BLaER1 (cell line): Measurements from ENCODE around the gene NCOA6.

Experiments used
- H3K27ac ChIP-seq: shearing (Covaris generic); formaldehyde crosslinking; 2 replicates; pipeline ENCODE4 v1.8.1; 2022
- H3K27me3 ChIP-seq: shearing (Covaris generic); formaldehyde crosslinking; 2 replicates; pipeline ENCODE4 v1.8.1; 2022
- H3K36me3 ChIP-seq: shearing (Covaris generic); formaldehyde crosslinking; 2 replicates; pipeline ENCODE4 v1.8.1; 2022
- H3K4me1 ChIP-seq: shearing (Covaris generic); formaldehyde crosslinking; 2 replicates; pipeline ENCODE4 v1.8.1; 2022
- H3K4me2 ChIP-seq: shearing (Covaris generic); formaldehyde crosslinking; 2 replicates; pipeline ENCODE4 v1.8.1; 2022
- H3K4me3 ChIP-seq: shearing (Covaris generic); formaldehyde crosslinking; 2 replicates; pipeline ENCODE4 v1.8.1; 2022
- H3K9ac ChIP-seq: shearing (Covaris generic); formaldehyde crosslinking; 2 replicates; pipeline ENCODE4 v1.8.1; 2022
- H3K9me3 ChIP-seq: shearing (Covaris generic); formaldehyde crosslinking; 2 replicates; pipeline ENCODE4 v1.8.1; 2022
- H4K20me1 ChIP-seq: shearing (Covaris generic); formaldehyde crosslinking; 2 replicates; pipeline ENCODE4 v1.8.1; 2022
- Cebpa-rat ChIP-seq: shearing (Covaris generic); IDR thresholded peaks from 2 replicates; pipeline ENCODE4 v1.8.1; 2022

NCOA6 gene

DNA sequence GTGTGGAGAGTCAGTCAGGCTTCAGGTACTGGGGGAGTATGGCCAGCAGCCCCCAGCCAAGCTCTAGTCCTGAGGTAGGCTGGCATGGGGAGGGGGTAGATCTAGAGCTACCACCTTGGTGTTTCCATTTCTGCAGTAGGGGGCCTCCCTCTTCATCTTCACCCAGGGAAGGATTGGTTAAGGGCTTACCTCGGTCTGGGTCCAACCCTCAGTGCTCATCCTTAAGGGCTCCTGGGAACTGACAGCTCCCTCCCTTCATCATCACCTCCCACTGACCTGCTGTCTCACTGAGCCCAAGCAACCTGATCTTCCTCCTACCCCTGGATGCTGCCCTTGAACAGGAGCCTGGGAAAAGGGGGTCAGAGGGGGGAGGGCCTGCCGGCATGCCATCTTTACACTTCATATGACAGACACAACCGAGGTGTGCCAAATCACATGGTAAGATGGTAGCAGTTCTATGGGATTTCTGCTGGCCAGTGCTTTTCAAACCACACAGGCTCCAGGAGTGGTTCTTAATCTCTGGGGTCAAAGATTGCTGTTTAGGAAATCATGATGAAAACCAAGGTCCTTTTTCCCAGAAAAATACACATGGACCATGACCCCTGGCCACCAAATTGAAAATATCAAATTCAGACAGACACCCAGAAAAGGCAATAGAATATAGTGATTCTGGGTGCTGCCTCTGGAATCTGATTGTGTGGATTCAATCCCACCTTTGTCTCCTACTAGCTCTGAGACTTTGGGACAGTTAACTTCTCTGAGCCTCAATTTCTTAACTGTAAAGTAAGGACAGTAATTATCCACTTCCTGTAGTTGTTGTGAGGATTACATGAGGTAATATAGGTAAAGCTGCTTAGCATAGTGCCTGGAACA is 118.3 kb downstream of the NCOA6 start:
- no peak overlapping the region; the same call in 1 of the 2 replicates for H3K9ac ChIP-seq
- no peak overlapping the region for H3K27ac ChIP-seq
- no peak overlapping the region for H3K4me3 ChIP-seq
- no peaks in the 10 kb centered on the region for H3K9me3 ChIP-seq
- TF ChIP-seq Cebpa-rat: no peak
- H4K20me1 ChIP-seq: peaks cover 22% of the 10 kb centered on the region
- peaks cover 65% of the 10 kb centered on the region for H3K4me1 ChIP-seq
- peaks cover 11% of the 10 kb centered on the region; the same call in 1 of the 2 replicates for H3K36me3 ChIP-seq
- peak overlapping the region; percentile 82; the same call in 1 of the 2 replicates for H3K4me2 ChIP-seq
- peaks cover 10% of the 10 kb centered on the region for H3K27me3 ChIP-seq

DNA sequence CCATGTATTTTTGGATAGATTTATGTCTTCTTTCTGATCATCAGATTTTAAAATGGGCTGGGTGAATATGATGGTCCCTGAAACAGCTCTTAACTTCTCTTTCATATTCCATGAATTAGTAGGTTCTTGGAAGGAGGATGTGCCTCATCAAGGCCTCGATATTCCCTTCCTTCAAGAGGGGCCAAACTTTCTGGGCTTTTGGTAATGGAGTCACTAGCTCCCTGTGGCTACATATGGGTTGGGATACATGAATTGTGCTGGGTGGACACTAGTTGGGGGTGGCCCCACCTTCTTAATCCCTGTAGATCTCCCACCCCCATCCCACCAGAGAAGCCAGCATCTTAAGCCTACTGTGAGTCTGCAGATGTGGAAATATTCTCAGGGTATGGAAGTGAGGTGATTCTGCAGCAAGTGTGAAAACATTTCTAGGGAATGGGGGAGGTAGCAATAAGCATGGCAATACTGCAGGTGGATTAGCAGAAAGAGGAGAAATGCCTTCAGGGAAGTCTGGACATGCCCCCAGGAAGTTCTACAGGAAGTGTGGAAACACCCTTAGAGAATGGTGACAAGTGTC is 119.1 kb downstream of the NCOA6 start:
- no peak overlapping the region for H3K4me3 ChIP-seq
- peaks cover 3% of the 10 kb centered on the region; the same call in 1 of the 2 replicates for H3K36me3 ChIP-seq
- H3K9ac ChIP-seq: no peak overlapping the region; the same call in 1 of the 2 replicates
- peaks cover 15% of the 10 kb centered on the region for H4K20me1 ChIP-seq
- H3K9me3 ChIP-seq: no peaks in the 10 kb centered on the region
- H3K4me2 ChIP-seq: peak overlapping the region; percentile 82
- H3K27me3 ChIP-seq: peaks cover 10% of the 10 kb centered on the region
- H3K27ac ChIP-seq: no peak overlapping the region
- no peak for TF ChIP-seq Cebpa-rat
- H3K4me1 ChIP-seq: peaks cover 67% of the 10 kb centered on the region

- TF ChIP-seq Cebpa-rat: no peak
- peak overlapping the region; percentile 92; the same call in 1 of the 2 replicates for H3K4me3 ChIP-seq
- H3K4me2 ChIP-seq: peak overlapping the region; percentile 82
- H3K27ac ChIP-seq: peak overlapping the region; percentile 96
- peaks cover 7% of the 10 kb centered on the region for H3K27me3 ChIP-seq
- H3K36me3 ChIP-seq: no peaks in the 10 kb centered on the region
- peak overlapping the region; percentile 94 for H3K9ac ChIP-seq
- H3K9me3 ChIP-seq: no peaks in the 10 kb centered on the region
- H4K20me1 ChIP-seq: peaks cover 8% of the 10 kb centered on the region
- H3K4me1 ChIP-seq: peaks cover 60% of the 10 kb centered on the region
Observed at GRCh38 chr20:34705397-34706301, 119.8 kb downstream of the NCOA6 start.

DNA sequence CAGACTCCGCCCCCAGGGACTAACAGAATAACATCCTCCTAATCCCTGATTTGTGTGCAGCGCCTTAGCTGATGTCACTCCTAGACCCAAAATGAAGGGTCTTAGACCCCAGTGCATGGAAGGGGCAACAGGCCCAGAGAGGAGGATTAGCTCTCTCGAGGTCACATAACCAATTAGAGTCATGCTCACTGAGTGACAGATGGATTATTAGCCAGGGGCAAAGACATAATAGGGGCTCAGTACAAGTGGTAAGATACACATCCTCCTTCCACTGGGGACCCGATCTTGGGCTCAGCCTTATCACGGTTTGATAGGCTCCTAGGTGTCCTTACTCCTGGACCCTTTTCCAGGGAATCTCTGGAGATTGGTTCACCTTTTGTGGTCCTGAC is 120.4 kb downstream of the NCOA6 start:
- Histone ChIP-seq H3K4me3 (peak overlapping the region; percentile 92), H3K9ac (peak overlapping the region; percentile 94), H4K20me1 (peaks cover 1% of the 10 kb centered on the region; the same call in 1 of the 2 replicates), H3K27ac (peak overlapping the region; percentile 96), H3K4me2 (peak overlapping the region; percentile 82), H3K27me3 (peaks cover under 1% of the 10 kb centered on the region; the same call in 1 of the 2 replicates), H3K36me3 (no peaks in the 10 kb centered on the region), H3K9me3 (no peaks in the 10 kb centered on the region), H3K4me1 (peaks cover 54% of the 10 kb centered on the region)
- TF ChIP-seq Cebpa-rat: no peak

DNA sequence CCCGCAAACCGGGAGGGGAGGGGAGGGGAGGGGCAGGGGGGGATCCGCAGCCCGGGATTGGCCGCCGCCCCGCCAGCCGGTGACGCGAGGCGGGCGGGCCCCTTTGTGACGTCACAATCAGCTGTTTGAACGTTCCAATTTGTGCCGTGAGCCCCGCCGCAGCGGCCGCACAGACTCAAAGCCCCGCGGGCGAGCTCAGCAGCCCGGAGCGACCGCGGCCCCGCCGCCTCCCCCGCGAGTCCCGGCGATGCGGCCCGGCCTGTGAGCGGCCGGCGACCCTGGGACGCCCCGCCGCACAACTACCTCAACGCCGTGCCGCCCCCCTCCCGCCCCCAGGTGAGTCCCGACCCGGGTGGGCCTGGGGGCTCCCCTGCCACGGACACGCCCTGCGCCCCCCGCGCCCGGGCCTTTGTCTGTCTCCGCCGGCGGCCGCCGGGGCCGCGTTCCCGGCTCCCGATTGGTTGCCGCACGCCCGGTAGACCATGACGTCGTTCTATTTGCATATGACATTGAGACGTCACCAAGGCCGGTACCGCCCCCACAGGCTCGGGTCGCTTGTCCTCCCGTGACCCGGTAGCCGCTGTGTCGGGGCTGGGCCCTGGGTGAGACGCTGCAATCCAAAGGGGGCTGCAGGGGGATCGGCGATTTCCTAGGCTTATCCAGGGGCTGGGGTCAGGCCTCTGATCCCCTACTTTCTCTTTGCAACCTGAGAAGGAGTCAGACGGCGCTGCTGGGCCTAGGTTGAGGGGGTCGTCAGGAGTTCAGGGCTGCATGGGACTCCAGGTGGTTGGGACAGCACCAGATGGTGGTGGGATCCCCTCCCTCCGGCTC is 121.1 kb downstream of the NCOA6 start, which contains the start of gene TP53INP2:
Gene TP53INP2, plus strand, starts transcription at position 168 of the 831 bp plus-strand sequence. CDS start 4,396 bp downstream, outside the sequence.
- Histone ChIP-seq H3K9ac (peak within 1 kb of the TSS; percentile 94), H4K20me1 (no peaks in the 10 kb centered on the region), H3K4me3 (peak within 1 kb of the TSS; percentile 92), H3K27me3 (no peaks in the 10 kb centered on the region), H3K27ac (peak within 1 kb of the TSS; percentile 96), H3K9me3 (no peaks in the 10 kb centered on the region), H3K4me2 (peak within 1 kb of the TSS; percentile 82), H3K4me1 (peaks cover 54% of the 10 kb centered on the region), H3K36me3 (no peaks in the 10 kb centered on the region)
- no peak for TF ChIP-seq Cebpa-rat

- H3K27ac ChIP-seq: peak overlapping the region; percentile 96
Observed at GRCh38 chr20:34703424-34704176, 121.9 kb downstream of the NCOA6 start.

DNA sequence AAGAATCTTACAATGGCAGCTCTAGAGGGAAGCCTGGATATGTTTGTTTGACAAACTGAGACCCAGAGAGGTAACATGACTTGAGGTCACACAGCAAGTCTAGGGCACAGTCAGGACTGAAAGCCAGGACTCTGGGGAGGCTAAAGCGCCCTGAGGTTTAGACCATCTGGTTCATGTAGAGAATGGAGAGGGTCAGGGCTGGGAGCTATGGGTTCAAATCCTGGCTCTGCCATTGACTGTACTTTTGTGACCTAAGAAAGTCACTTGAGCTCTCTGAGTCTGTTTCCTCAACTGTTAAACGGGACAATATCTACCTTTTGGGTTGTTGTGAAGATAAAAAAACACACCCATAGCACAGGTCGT is 122.4 kb downstream of the NCOA6 start:
- Histone ChIP-seq H4K20me1 (no peaks in the 10 kb centered on the region), H3K9me3 (no peaks in the 10 kb centered on the region), H3K27me3 (no peaks in the 10 kb centered on the region), H3K4me1 (peaks cover 49% of the 10 kb centered on the region), H3K36me3 (no peaks in the 10 kb centered on the region), H3K27ac (no peak overlapping the region), H3K4me3 (peak overlapping the region; percentile 92), H3K9ac (peak overlapping the region; percentile 94; the same call in 1 of the 2 replicates), H3K4me2 (peak overlapping the region; percentile 82)
- no peak for TF ChIP-seq Cebpa-rat

More at GRCh38 chr20:34703424-34704176, 121.9 kb downstream of the NCOA6 start:
- H3K4me2 ChIP-seq: peak overlapping the region; percentile 82
- H3K9me3 ChIP-seq: no peaks in the 10 kb centered on the region
- peaks cover 54% of the 10 kb centered on the region for H3K4me1 ChIP-seq
- H4K20me1 ChIP-seq: no peaks in the 10 kb centered on the region
- peak overlapping the region; percentile 94 for H3K9ac ChIP-seq
- TF ChIP-seq Cebpa-rat: no peak
- H3K4me3 ChIP-seq: peak overlapping the region; percentile 92
- no peaks in the 10 kb centered on the region for H3K27me3 ChIP-seq
- no peaks in the 10 kb centered on the region for H3K36me3 ChIP-seq

GRCh38 chr20:34701405-34702085 is 123.9 kb downstream of the NCOA6 start:
- Histone ChIP-seq H3K4me1 (peaks cover 40% of the 10 kb centered on the region), H3K9ac (no peak overlapping the region), H4K20me1 (no peaks in the 10 kb centered on the region), H3K4me2 (peak overlapping the region; percentile 82; the same call in 1 of the 2 replicates), H3K4me3 (no peak overlapping the region), H3K36me3 (no peaks in the 10 kb centered on the region), H3K27ac (no peak overlapping the region), H3K27me3 (no peaks in the 10 kb centered on the region), H3K9me3 (no peaks in the 10 kb centered on the region)
- TF ChIP-seq Cebpa-rat: no peak
